IMR-90 (cell line): ENCODE results near the gene SELENOM. TPM values are rescaled to one million over a fixed set of nuclear protein-coding genes. Genes with fewer than 3 reads are reported as not detected.

Source experiments
- ATAC-seq: fragments of 200-7000 bp; cut with Tn5 transposase; 2 replicates; pipeline ENCODE4 v1.9.1; 2020; ENCODE audit warnings: low read depth, mild to moderate bottlenecking, moderate library complexity
- BruUV-seq: library from RNA; stranded (reverse); fragments of 400-500 nt; replicated peaks from 2 replicates; lab custom pipeline; 2021; lab: Mats Ljungman, UMichigan
- CTCF ChIA-PET: fragments of 300-600 bp; formaldehyde crosslinking; extraction: SDS; loops from one replicate; lab custom pipeline; 2021; ENCODE audit warnings: antibody characterized with exemption; lab: Yijun Ruan, JAX
- POLR2A ChIA-PET: fragments of 300-600 bp; sonication (Branson Sonifier 250); formaldehyde crosslinking; loops from one replicate; lab custom pipeline; 2022; ENCODE audit warnings: antibody characterized with exemption; ENCODE audit not compliant: unreplicated experiment; lab: Charles Lee
- DNase-seq: peaks from one replicate; pipeline ENCODE4 v3.0.0; 2013
- H2AFZ ChIP-seq: replicated peaks from 2 replicates; pipeline ENCODE3; 2013; ENCODE audit warnings: low read length, mild to moderate bottlenecking; ENCODE audit not compliant: poor library complexity
- H2AK5ac ChIP-seq: 2 replicates; pipeline ENCODE4 v1.6.1; 2013; ENCODE audit warnings: low read depth, low read length, inconsistent platforms
- H2AK9ac ChIP-seq: replicated peaks from 2 replicates; pipeline ENCODE3; 2013; ENCODE audit warnings: mild to moderate bottlenecking, low read depth, low read length, moderate library complexity; ENCODE audit not compliant: poor library complexity
- H2BK120ac ChIP-seq: 2 replicates; pipeline ENCODE4 v1.6.1; 2013; ENCODE audit warnings: low read depth, low read length, inconsistent platforms
- H2BK15ac ChIP-seq: 3 replicates; pipeline ENCODE4 v1.6.1; 2013; ENCODE audit warnings: low read depth, low read length, inconsistent platforms
- H2BK20ac ChIP-seq: 2 replicates; pipeline ENCODE4 v1.6.1; 2013; ENCODE audit warnings: low read depth, mild to moderate bottlenecking, inconsistent platforms, low read length, moderate library complexity
- H2BK5ac ChIP-seq: 2 replicates; pipeline ENCODE4 v1.6.1; 2013; ENCODE audit warnings: mild to moderate bottlenecking, low read depth, low read length, inconsistent platforms; ENCODE audit not compliant: poor library complexity, severe bottlenecking
- H3K14ac ChIP-seq: replicated peaks from 2 replicates; pipeline ENCODE4 v1.6.1; 2013; ENCODE audit warnings: low read depth, low read length, inconsistent platforms
- H3K18ac ChIP-seq: 2 replicates; pipeline ENCODE4 v1.6.1; 2013; ENCODE audit warnings: low read depth, low read length, control low read depth
- H3K23ac ChIP-seq: 2 replicates; pipeline ENCODE4 v1.6.1; 2013; ENCODE audit warnings: low read depth, low read length, inconsistent platforms
- H3K27ac ChIP-seq: 2 replicates; pipeline ENCODE4 v1.5.1; 2013; ENCODE audit warnings: mild to moderate bottlenecking, control low read depth, low read length; ENCODE audit not compliant: insufficient read depth
- H3K27me3 ChIP-seq: 2 replicates; pipeline ENCODE4 v1.6.1; 2013; ENCODE audit warnings: low read length; ENCODE audit not compliant: control insufficient read depth, insufficient read depth
- H3K36me3 ChIP-seq: 2 replicates; pipeline ENCODE4 v1.6.1; 2013; ENCODE audit warnings: low read length, mixed read lengths; ENCODE audit not compliant: control insufficient read depth, insufficient read depth
- H3K4ac ChIP-seq: 2 replicates; pipeline ENCODE4 v1.6.1; 2013; ENCODE audit warnings: low read depth, low read length, inconsistent platforms
- H3K4me1 ChIP-seq: 2 replicates; pipeline ENCODE4 v1.6.1; 2013; ENCODE audit warnings: low read length, mixed read lengths; ENCODE audit not compliant: control insufficient read depth, insufficient read depth
- H3K4me2 ChIP-seq: 2 replicates; pipeline ENCODE4 v1.6.1; 2013; ENCODE audit warnings: low read depth, mild to moderate bottlenecking, control low read depth, low read length, moderate library complexity
- H3K4me3 ChIP-seq: 2 replicates; pipeline ENCODE4 v1.5.1; 2013; ENCODE audit warnings: low read depth, mild to moderate bottlenecking, control low read depth, low read length, moderate library complexity; ENCODE audit not compliant: insufficient read depth
- H3K56ac ChIP-seq: 2 replicates; pipeline ENCODE4 v1.6.1; 2013; ENCODE audit warnings: low read length, inconsistent platforms; ENCODE audit not compliant: insufficient read depth; ENCODE audit errors: extremely low read depth
- H3K79me1 ChIP-seq, 2 experiments: 2 replicates each; pipeline ENCODE4 v1.6.1; 2013; ENCODE audit warnings: low read length in 2 of 2, inconsistent platforms in 1 of 2, low read depth in 1 of 2
- H3K9ac ChIP-seq: 2 replicates; pipeline ENCODE4 v1.6.1; 2013; ENCODE audit warnings: low read depth, low read length, control low read depth
- H3K9me1 ChIP-seq: 2 replicates; pipeline ENCODE4 v1.6.1; 2013; ENCODE audit warnings: low read length, inconsistent platforms; ENCODE audit not compliant: insufficient read depth
- H3K9me3 ChIP-seq: 2 replicates; pipeline ENCODE4 v1.6.1; 2013; ENCODE audit warnings: low read length; ENCODE audit not compliant: control insufficient read depth, insufficient read depth
- H4K20me1 ChIP-seq: 2 replicates; pipeline ENCODE4 v1.6.1; 2013; ENCODE audit warnings: low read length, inconsistent platforms; ENCODE audit not compliant: insufficient read depth
- H4K5ac ChIP-seq: 2 replicates; pipeline ENCODE4 v1.6.1; 2013; ENCODE audit warnings: mild to moderate bottlenecking, low read depth, low read length, control low read depth
- H4K8ac ChIP-seq, 2 experiments: 2 replicates each; pipeline ENCODE4 v1.6.1; 2013; ENCODE audit warnings: low read depth in 2 of 2, low read length in 2 of 2, control low read depth in 1 of 2, inconsistent platforms in 1 of 2
- H4K91ac ChIP-seq: 2 replicates; pipeline ENCODE4 v1.6.1; 2013; ENCODE audit warnings: low read depth, low read length, inconsistent platforms; ENCODE audit not compliant: insufficient read depth
- CEBPB ChIP-seq: IDR thresholded peaks from 2 replicates; pipeline ENCODE4 v1.6.1; 2012; ENCODE audit warnings: low read depth, low read length, improper control_type of control experiment
- CHD1 ChIP-seq: IDR thresholded peaks from 2 replicates; pipeline ENCODE4 v1.6.1; 2012; ENCODE audit warnings: low read depth, low read length, improper control_type of control experiment
- ELK1 ChIP-seq: fragments of 150-350 bp; IDR thresholded peaks from 2 replicates; pipeline ENCODE4 v1.6.1; 2016; ENCODE audit warnings: low read depth, mild to moderate bottlenecking, low read length, moderate library complexity, borderline replicate concordance
- MAFK ChIP-seq: IDR thresholded peaks from 2 replicates; pipeline ENCODE4 v1.6.1; 2012; ENCODE audit warnings: low read depth, low read length, improper control_type of control experiment
- MAZ ChIP-seq: IDR thresholded peaks from 2 replicates; pipeline ENCODE4 v1.6.1; 2012; ENCODE audit warnings: low read depth, mild to moderate bottlenecking, low read length, improper control_type of control experiment, moderate library complexity, borderline replicate concordance
- RAD21 ChIP-seq: IDR thresholded peaks from 2 replicates; pipeline ENCODE4 v1.6.1; 2012; ENCODE audit warnings: low read length, improper control_type of control experiment
- RCOR1 ChIP-seq: IDR thresholded peaks from 2 replicates; pipeline ENCODE4 v1.6.1; 2012; ENCODE audit warnings: mild to moderate bottlenecking, low read length, improper control_type of control experiment; ENCODE audit not compliant: insufficient replicate concordance
- SMC3 ChIP-seq: fragments of 150-350 bp; IDR thresholded peaks from 2 replicates; pipeline ENCODE4 v1.6.1; 2016; ENCODE audit warnings: low read depth, mild to moderate bottlenecking, antibody characterized with exemption, low read length, moderate library complexity
- WGBS, 2 experiments: methylation state at CpG; one replicate each; pipeline versions ENCODE4 v1.1.5 to v1.1.7; 2013; ENCODE audit warnings: missing lambda C conversion rate in 2 of 2; ENCODE audit not compliant: insufficient read length in 1 of 2; ENCODE audit errors: extremely low coverage in 2 of 2; 5-methylcytosine and 5-hydroxymethylcytosine counted together
- dilution Hi-C: fragments of 300-500 bp; cut with HindIII; formaldehyde crosslinking; loops from one replicate; pipeline ENCODE4 v1.14.3; 2018; ENCODE audit warnings: low sequenced_read_pairs; ENCODE audit not compliant: unreplicated experiment
- in situ Hi-C: fragments of 300-500 bp; cut with MboI; formaldehyde crosslinking; loops from 3 replicates; pipeline ENCODE4 v1.14.3; 2019; ENCODE audit warnings: low sequenced_read_pairs, inconsistent platforms, mixed read lengths
- intact Hi-C: fragments of 100-400 bp; cut with micrococcal nuclease; formaldehyde crosslinking; loops from 2 replicates; pipeline ENCODE4 v1.10.0; 2022
- polyA plus RNA-seq, 3 experiments: library from polyadenylated mRNA; depleted of rRNA; stranded (reverse); fragments of >200 nt; gene quantifications; 2 replicates each; pipeline ENCODE4 v1.2.3, GENCODE V29; 2012; ENCODE audit warnings: low replicate concordance in 1 of 3
- total RNA-seq: library from RNA; depleted of rRNA; stranded (reverse); fragments of >200 nt; gene quantifications from 2 replicates; pipeline ENCODE4 v1.2.3, GENCODE V29; 2012

The SELENOM gene
- total and polyA plus RNA-seq, 2 of the 4 experiments (the other 2 are of a cell fraction), result 46.2 to 270 TPM

- intact Hi-C loops (no loop called here), in situ Hi-C loops (no loop called here), dilution Hi-C loops (no loop called here)
- H3K9ac ChIP-seq, result no peak overlapping the region
- peaks cover 26% of the 10 kb centered on the region for H3K27me3 ChIP-seq
- H2BK120ac ChIP-seq, result no peak overlapping the region
- no peak overlapping the region for H2AK9ac ChIP-seq
- H2AK5ac ChIP-seq, result no peak overlapping the region
- H3K27ac ChIP-seq, result no peak overlapping the region
- no peaks in the 10 kb centered on the region for H3K4me1 ChIP-seq
- no peak overlapping the region for H3K4me3 ChIP-seq
- H3K9me3 ChIP-seq, result no peaks in the 10 kb centered on the region
- H3K9me1 ChIP-seq, result no peaks in the 10 kb centered on the region
- H3K4me2 ChIP-seq, result no peak overlapping the region
- WGBS, 2 experiments, result 88% methylated on average over 5 of the region's 9 CpGs; no CpG with 5 or more reads in 1 of the 2 experiments
- no TSS peak for BruUV-seq
- CTCF ChIA-PET, result interaction anchor here (1.4 kb wide), 1 partner anchor 29 kb away, joined by 4 read pairs; the partner anchor contains the start of gene SELENOM
- no peaks in the 10 kb centered on the region for H3K36me3 ChIP-seq
- H2BK15ac ChIP-seq, result no peak overlapping the region
- POLR2A ChIA-PET, result no interaction called here
- no peak for ATAC-seq
- H3K79me1 ChIP-seq, result no peaks in the 10 kb centered on the region
- H3K23ac ChIP-seq, result no peak overlapping the region
- H2BK20ac ChIP-seq, result no peak overlapping the region
- no peak overlapping the region for H3K18ac ChIP-seq
- no peak overlapping the region for H4K5ac ChIP-seq
- TF ChIP-seq CEBPB (no peak), ELK1 (no peak), MAFK (no peak), RAD21 (no peak), CHD1 (no peak), RCOR1 (no peak), MAZ (no peak), SMC3 (no peak)
- H4K91ac ChIP-seq, result no peak overlapping the region
- DNase-seq, result no peak
- no peak overlapping the region for H3K14ac ChIP-seq
- H3K56ac ChIP-seq, result no peak overlapping the region
- no peak overlapping the region for H3K4ac ChIP-seq
- H2BK5ac ChIP-seq, result no peak overlapping the region
- H4K20me1 ChIP-seq, result no peaks in the 10 kb centered on the region
- H4K8ac ChIP-seq, result no peak overlapping the region
- H2AFZ ChIP-seq, result no peak overlapping the region
Measured at GRCh38 chr22:31136155-31136554, 28.8 kb upstream of the SELENOM start.
